MCF 10A (cell line): ENCODE data around the gene NECAB3. TPM values are rescaled to one million over a fixed set of nuclear protein-coding genes. Genes with fewer than 3 reads are reported as not detected.
"Not testable (repeated sequence)": the region's sequence is repeated elsewhere in the genome, so short reads cannot be mapped to it uniquely, and the experiment has no call there.

Source experiments
- BruUV-seq: library from RNA; stranded (reverse); fragments of 400-500 nt; replicated peaks from 2 replicates; lab custom pipeline; 2021; lab: Mats Ljungman, UMichigan
- CTCF ChIA-PET: fragments of 300-600 bp; sonication (Branson Sonifier 250); formaldehyde crosslinking; extraction: SDS; loops from one replicate; lab custom pipeline; 2021; ENCODE audit warnings: antibody characterized with exemption, inconsistent platforms; lab: Yijun Ruan, JAX
- POLR2A ChIA-PET: fragments of 300-600, 350-650 bp; sonication (Branson Sonifier 250); formaldehyde crosslinking; extraction: SDS; loops from one replicate; lab custom pipeline; 2020; ENCODE audit warnings: antibody characterized with exemption, inconsistent platforms; lab: Yijun Ruan, JAX
- DNase-seq: peaks from one replicate; pipeline ENCODE4 v3.0.0-alpha.2; 2018; ENCODE audit not compliant: unreplicated experiment
- H3K27ac Mint-ChIP-seq: one replicate; pipeline ENCODE4 v1.8.0; 2022; ENCODE audit warnings: mild to moderate bottlenecking, low read depth, mixed read lengths; ENCODE audit not compliant: unreplicated experiment
- H3K27me3 Mint-ChIP-seq: one replicate; pipeline ENCODE4 v1.8.0; 2022; ENCODE audit warnings: mixed read lengths; ENCODE audit not compliant: insufficient read depth, unreplicated experiment
- H3K36me3 Mint-ChIP-seq: one replicate; pipeline ENCODE4 v1.8.0; 2022; ENCODE audit warnings: mild to moderate bottlenecking, moderate library complexity, mixed read lengths; ENCODE audit not compliant: insufficient read depth, unreplicated experiment
- H3K4me1 Mint-ChIP-seq: one replicate; pipeline ENCODE4 v1.8.0; 2022; ENCODE audit warnings: mixed read lengths; ENCODE audit not compliant: insufficient read depth, unreplicated experiment
- H3K4me3 Mint-ChIP-seq: one replicate; pipeline ENCODE4 v1.8.0; 2022; ENCODE audit warnings: mild to moderate bottlenecking, moderate library complexity, mixed read lengths; ENCODE audit not compliant: unreplicated experiment
- H3K9me3 Mint-ChIP-seq: one replicate; pipeline ENCODE4 v1.8.0; 2022; ENCODE audit warnings: mixed read lengths; ENCODE audit not compliant: unreplicated experiment
- intact Hi-C: fragments of 100-400 bp; cut with micrococcal nuclease; formaldehyde crosslinking; loops from 2 replicates; pipeline ENCODE4 v1.14.1; 2022
- total RNA-seq: library from RNA; stranded (reverse); gene quantifications from 2 replicates; pipeline ENCODE4 v1.2.3, GENCODE V29; 2022
- TF ChIP-seq, protein P1 (sequence below): fragments of 200-600 bp; IDR thresholded peaks from one replicate; pipeline ENCODE4 v1.8.0; 2022; ENCODE audit warnings: antibody characterized with exemption, mild to moderate bottlenecking; ENCODE audit not compliant: unreplicated experiment

NECAB3 gene
- total RNA-seq, 1 experiment from 2014 or later, result 15.1 TPM

DNA sequence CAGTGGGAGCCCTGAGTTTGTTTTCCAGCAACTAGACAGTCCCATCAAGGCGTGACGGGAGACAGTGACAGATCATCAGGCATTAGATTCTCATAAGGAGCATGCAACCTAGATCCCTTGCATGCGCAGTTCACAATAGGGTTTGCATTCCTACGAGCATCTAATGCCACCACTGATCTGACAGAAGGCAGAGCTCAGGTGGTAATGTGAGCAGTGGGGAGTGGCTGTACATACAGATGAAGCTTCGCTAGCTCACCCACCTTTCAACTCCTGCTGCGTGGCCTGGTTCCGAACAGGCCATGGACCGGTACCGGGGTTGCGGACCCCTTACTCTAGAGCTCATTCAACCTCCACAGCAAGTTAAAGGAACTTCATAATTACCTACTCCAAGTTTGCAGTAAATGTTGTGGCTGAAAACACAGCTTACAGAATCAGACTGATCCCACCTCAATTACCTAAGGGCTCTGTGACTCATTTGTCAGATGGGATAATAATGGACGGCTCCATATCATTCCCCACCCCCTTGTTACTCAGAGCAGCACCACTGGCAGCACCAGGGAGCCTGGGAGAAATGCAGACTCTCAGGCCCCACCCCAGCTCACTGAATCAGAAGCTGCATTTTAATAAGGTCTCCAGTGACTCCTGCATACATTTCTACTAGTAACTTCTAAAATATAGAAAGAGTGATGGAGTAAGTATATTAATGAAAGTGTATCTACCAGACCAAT is 30.1 kb upstream of the NECAB3 start:
- Mint-ChIP-seq H3K4me1 (no peaks in the 10 kb centered on the region), H3K27ac (no peak overlapping the region), H3K4me3 (no peak overlapping the region), H3K36me3 (peaks cover 13% of the 10 kb centered on the region), H3K9me3 (no peaks in the 10 kb centered on the region), H3K27me3 (no peaks in the 10 kb centered on the region)
- POLR2A ChIA-PET, result interaction anchor here (0.6 kb wide), 1 partner anchor 18 kb away, joined by 3 read pairs; the partner anchor contains the start of gene E2F1
- DNase-seq, result peak; percentile 43
- CTCF ChIA-PET, result interaction anchor here (0.8 to 1.0 kb wide), 2 partner anchors 15 to 70 kb away, joined by 3 read pairs; no protein-coding TSS in a partner anchor
- no TSS peak for BruUV-seq
- TF ChIP-seq, protein P1, sequence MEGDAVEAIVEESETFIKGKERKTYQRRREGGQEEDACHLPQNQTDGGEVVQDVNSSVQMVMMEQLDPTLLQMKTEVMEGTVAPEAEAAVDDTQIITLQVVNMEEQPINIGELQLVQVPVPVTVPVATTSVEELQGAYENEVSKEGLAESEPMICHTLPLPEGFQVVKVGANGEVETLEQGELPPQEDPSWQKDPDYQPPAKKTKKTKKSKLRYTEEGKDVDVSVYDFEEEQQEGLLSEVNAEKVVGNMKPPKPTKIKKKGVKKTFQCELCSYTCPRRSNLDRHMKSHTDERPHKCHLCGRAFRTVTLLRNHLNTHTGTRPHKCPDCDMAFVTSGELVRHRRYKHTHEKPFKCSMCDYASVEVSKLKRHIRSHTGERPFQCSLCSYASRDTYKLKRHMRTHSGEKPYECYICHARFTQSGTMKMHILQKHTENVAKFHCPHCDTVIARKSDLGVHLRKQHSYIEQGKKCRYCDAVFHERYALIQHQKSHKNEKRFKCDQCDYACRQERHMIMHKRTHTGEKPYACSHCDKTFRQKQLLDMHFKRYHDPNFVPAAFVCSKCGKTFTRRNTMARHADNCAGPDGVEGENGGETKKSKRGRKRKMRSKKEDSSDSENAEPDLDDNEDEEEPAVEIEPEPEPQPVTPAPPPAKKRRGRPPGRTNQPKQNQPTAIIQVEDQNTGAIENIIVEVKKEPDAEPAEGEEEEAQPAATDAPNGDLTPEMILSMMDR, result no peak
- intact Hi-C loops, result no loop called here

DNA sequence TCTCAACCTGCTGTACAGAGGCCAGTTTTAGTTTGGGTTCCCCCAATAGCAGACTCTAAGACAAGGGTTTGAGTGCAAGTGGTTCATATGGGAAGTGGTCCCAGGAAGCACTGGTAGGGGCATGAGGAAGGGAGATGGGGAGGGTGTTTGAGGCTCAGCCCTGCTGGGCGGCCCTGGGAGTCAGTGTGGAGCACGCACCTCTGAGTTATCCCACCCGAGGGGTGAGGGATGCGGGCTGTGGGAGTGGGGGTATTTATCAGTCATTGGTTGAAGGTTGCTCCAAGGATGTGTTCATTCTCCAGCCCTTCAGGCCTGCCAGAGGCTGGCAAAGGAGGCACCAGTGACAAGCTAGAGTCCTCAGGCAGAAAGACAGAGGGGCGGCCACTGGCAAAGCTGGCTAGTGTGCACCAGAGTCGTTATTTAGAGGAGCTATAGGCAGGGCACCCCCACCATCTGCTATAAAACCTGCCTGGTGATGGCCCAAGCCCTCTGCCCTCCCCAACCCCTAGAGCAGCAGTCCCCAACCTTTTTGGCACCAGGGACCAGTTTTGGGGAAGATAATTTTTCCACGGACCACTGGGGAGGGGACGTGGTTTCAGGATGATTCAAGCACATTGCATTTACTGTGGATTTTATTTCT is 29.4 kb upstream of the NECAB3 start:
- no peak overlapping the region for H3K4me3 Mint-ChIP-seq
- no TSS peak for BruUV-seq
- no peak for DNase-seq
- no peak overlapping the region for H3K27ac Mint-ChIP-seq
- intact Hi-C loops, result no loop called here
- H3K9me3 Mint-ChIP-seq, result no peaks in the 10 kb centered on the region
- H3K4me1 Mint-ChIP-seq, result no peaks in the 10 kb centered on the region
- ChIA-PET CTCF (no interaction called here), POLR2A (interaction anchor here (0.6 kb wide), 1 partner anchor 17 kb away, joined by 3 read pairs; the partner anchor contains the start of gene E2F1)
- no peaks in the 10 kb centered on the region for H3K27me3 Mint-ChIP-seq
- TF ChIP-seq, protein P1, result no peak
- peaks cover 13% of the 10 kb centered on the region for H3K36me3 Mint-ChIP-seq

DNA sequence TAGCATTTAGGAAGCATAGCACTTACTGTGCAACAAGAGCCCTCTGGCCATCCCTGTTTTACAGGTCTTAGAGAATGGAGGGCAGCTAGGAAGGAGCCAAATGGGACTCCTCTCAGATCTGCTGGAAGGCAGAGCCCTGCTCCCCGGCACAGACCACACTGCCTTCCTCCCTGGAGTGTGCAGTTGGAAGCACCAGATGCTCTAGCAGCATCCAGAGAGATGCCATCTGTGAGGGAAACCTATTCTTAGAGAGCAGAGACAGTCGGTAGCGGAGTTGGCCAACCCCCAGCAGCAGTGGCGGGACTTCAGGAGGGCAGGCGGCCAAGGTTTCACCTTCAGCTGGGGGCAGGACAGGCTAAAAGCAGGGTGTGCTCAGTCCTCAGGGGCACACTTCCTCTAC is 28.6 kb upstream of the NECAB3 start:
- no TSS peak for BruUV-seq
- DNase-seq, result no peak
- Mint-ChIP-seq H3K4me1 (no peaks in the 10 kb centered on the region), H3K36me3 (peaks cover 13% of the 10 kb centered on the region), H3K27me3 (no peaks in the 10 kb centered on the region), H3K4me3 (no peak overlapping the region), H3K27ac (no peak overlapping the region), H3K9me3 (no peaks in the 10 kb centered on the region)
- ChIA-PET POLR2A (no interaction called here), CTCF (no interaction called here)
- TF ChIP-seq, protein P1, result no peak
- intact Hi-C loops, result no loop called here

DNA sequence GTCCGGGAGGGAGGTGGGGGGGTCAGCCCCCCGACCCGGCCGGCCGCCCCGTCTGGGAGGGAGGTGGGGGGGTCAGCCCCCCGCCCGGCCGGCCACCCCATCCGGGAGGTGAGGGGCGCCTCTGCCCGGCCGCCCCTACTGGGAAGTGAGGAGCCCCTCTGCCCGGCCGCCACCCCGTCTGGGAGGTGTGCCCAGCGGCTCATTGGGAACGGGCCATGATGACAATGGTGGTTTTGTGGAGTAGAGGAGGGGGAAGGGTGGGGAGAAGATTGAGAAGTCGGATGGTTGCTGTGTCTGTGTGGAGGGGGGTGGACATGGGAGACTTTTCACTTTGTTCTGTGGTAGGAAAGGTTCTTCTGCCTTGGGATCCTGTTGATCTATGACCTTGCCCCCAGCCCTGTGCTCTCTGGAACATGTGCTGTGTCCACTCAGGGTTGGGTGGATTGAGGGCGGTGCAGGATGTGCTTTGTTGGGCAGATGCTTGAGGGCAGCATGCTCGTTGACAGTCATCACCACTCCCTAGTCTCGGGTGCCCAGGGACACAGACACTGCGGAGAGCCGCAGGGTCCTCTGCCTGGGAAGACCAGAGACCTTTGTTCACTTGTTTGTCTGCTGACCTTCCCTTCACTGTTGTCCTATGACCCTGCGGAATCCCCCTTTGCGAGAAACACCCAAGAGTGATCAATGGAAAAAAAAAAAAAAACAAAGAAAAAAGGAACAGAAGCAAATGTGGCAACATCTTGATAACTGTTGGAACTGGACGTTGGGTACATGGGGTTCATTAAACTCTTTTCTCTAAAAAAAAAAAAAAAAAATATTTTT is 27.6 kb upstream of the NECAB3 start:
- Mint-ChIP-seq H3K4me1 (no peaks in the 10 kb centered on the region), H3K27me3 (no peaks in the 10 kb centered on the region), H3K36me3 (peaks cover 13% of the 10 kb centered on the region), H3K27ac (no peak overlapping the region), H3K4me3 (no peak overlapping the region), H3K9me3 (no peaks in the 10 kb centered on the region)
- BruUV-seq, result no TSS peak
- TF ChIP-seq, protein P1, result no peak
- no peak for DNase-seq
- intact Hi-C loops, result no loop called here
- ChIA-PET CTCF (no interaction called here), POLR2A (no interaction called here)

DNA sequence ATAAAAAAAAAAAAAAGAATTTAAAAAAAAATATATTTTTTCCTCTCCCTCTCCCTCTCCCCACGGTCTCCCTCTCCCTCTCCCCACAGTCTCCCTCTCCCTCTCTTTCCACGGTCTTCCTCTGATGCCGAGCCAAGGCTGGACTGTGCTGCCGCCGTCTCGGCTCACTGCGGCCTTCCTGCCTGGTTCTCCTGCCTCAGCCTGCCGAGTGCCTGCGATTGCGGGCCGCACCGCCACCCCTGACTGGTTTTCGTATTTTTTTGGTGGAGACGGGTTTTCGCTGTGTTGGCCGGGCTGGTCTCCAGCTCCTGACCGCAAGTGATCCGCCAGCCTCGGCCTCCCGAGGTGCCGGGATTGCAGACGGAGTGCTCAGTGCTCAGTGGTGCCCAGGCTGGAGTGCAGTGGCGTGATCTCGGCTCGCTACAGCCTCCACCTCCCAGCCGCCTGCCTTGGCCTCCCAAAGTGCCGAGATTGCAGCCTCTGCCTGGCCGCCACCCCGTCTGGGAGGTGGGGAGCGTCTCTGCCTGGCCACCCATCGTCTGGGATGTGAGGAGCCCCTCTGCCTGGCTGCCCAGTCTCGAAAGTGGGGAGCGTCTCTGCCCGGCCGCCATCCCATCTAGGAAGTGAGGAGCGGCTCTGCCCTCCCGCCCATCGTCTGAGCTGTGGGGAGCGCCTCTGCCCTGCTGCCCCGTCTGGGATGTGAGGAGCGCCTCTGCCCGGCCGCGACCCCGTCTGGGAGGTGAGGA is 26.6 kb upstream of the NECAB3 start:
- BruUV-seq, POLR2A ChIA-PET, H3K27ac Mint-ChIP-seq, H3K4me3 Mint-ChIP-seq, intact Hi-C loops, CTCF ChIA-PET, H3K4me1 Mint-ChIP-seq, H3K9me3 Mint-ChIP-seq, H3K27me3 Mint-ChIP-seq, DNase-seq: not testable (repeated sequence)
- H3K36me3 Mint-ChIP-seq, result peaks cover 13% of the 10 kb centered on the region
